Measurements from ENCODE around the gene PLCD4.
A peak's percentile ranks its signal among the peaks of the same experiment; 100 is the strongest.

PLCD4 gene

GRCh38 chr2:218626369-218626768 is 18.7 kb downstream of the PLCD4 start:
- DNase-seq (ENCODE audit: insufficient read length): no peak
- TF ChIP-seq POLR2A (IDR thresholded peaks at IDR 0.05; ENCODE audit: low read depth, low read length): no peak
- TF ChIP-seq POLR2AphosphoS5 (IDR thresholded peaks at IDR 0.05; ENCODE audit: low read depth, low read length): no peak
- TF ChIP-seq TAF1 (IDR thresholded peaks at IDR 0.05; ENCODE audit: borderline replicate concordance, low read depth, low read length): no peak
- no peak for FAIRE-seq

GRCh38 chr2:218627939-218628338 is 20.2 kb downstream of the PLCD4 start:
- DNase-seq (ENCODE audit: insufficient read length) (no peak), FAIRE-seq (no peak)
- no peak for TF ChIP-seq POLR2A (IDR thresholded peaks at IDR 0.05; ENCODE audit: low read depth, low read length)
- TF ChIP-seq POLR2AphosphoS5 (IDR thresholded peaks at IDR 0.05; ENCODE audit: low read depth, low read length): no peak
- TF ChIP-seq TAF1 (IDR thresholded peaks at IDR 0.05; ENCODE audit: borderline replicate concordance, low read depth, low read length): no peak

GRCh38 chr2:218631837-218632236 is 24.1 kb downstream of the PLCD4 start:
- TF ChIP-seq TAF1 (IDR thresholded peaks at IDR 0.05; ENCODE audit: borderline replicate concordance, low read depth, low read length) (no peak), POLR2A (IDR thresholded peaks at IDR 0.05; ENCODE audit: low read depth, low read length) (no peak), POLR2AphosphoS5 (IDR thresholded peaks at IDR 0.05; ENCODE audit: low read depth, low read length) (no peak)
- FAIRE-seq (no peak), DNase-seq (ENCODE audit: insufficient read length) (no peak)

GRCh38 chr2:218635719-218636118 is 28.0 kb downstream of the PLCD4 start:
- FAIRE-seq (no peak), DNase-seq (ENCODE audit: insufficient read length) (no peak)
- TF ChIP-seq POLR2A (IDR thresholded peaks at IDR 0.05; ENCODE audit: low read depth, low read length) (no peak), TAF1 (IDR thresholded peaks at IDR 0.05; ENCODE audit: borderline replicate concordance, low read depth, low read length) (no peak), POLR2AphosphoS5 (IDR thresholded peaks at IDR 0.05; ENCODE audit: low read depth, low read length) (no peak)

GRCh38 chr2:218638372-218638771 is 30.7 kb downstream of the PLCD4 start:
- no peak for DNase-seq (ENCODE audit: insufficient read length)
- TF ChIP-seq POLR2AphosphoS5 (IDR thresholded peaks at IDR 0.05; ENCODE audit: low read depth, low read length): no peak
- no peak for TF ChIP-seq TAF1 (IDR thresholded peaks at IDR 0.05; ENCODE audit: borderline replicate concordance, low read depth, low read length)
- TF ChIP-seq POLR2A (IDR thresholded peaks at IDR 0.05; ENCODE audit: low read depth, low read length): no peak
- FAIRE-seq: no peak

GRCh38 chr2:218642121-218642656 is 34.5 kb downstream of the PLCD4 start:
- no peak for DNase-seq (ENCODE audit: insufficient read length)
- no peak for FAIRE-seq
- TF ChIP-seq POLR2A (IDR thresholded peaks at IDR 0.05; ENCODE audit: low read depth, low read length): no peak
- no peak for TF ChIP-seq POLR2AphosphoS5 (IDR thresholded peaks at IDR 0.05; ENCODE audit: low read depth, low read length)
- no peak for TF ChIP-seq TAF1 (IDR thresholded peaks at IDR 0.05; ENCODE audit: borderline replicate concordance, low read depth, low read length)

GRCh38 chr2:218642786-218643185 is 35.1 kb downstream of the PLCD4 start:
- TF ChIP-seq POLR2A (IDR thresholded peaks at IDR 0.05; ENCODE audit: low read depth, low read length) (no peak), POLR2AphosphoS5 (IDR thresholded peaks at IDR 0.05; ENCODE audit: low read depth, low read length) (no peak), TAF1 (IDR thresholded peaks at IDR 0.05; ENCODE audit: borderline replicate concordance, low read depth, low read length) (no peak)
- FAIRE-seq: no peak
- no peak for DNase-seq (ENCODE audit: insufficient read length)

- TF ChIP-seq POLR2AphosphoS5 (IDR thresholded peaks at IDR 0.05; ENCODE audit: low read depth, low read length): no peak
- TF ChIP-seq TAF1 (IDR thresholded peaks at IDR 0.05; ENCODE audit: borderline replicate concordance, low read depth, low read length): no peak
- TF ChIP-seq POLR2A (IDR thresholded peaks at IDR 0.05; ENCODE audit: low read depth, low read length): no peak
- DNase-seq (ENCODE audit: insufficient read length) (no peak), FAIRE-seq (no peak)
Measured at GRCh38 chr2:218643751-218644310, 36.1 kb downstream of the PLCD4 start.

GRCh38 chr2:218644721-218645120 is 37.0 kb downstream of the PLCD4 start:
- FAIRE-seq (no peak), DNase-seq (ENCODE audit: insufficient read length) (no peak)
- TF ChIP-seq TAF1 (IDR thresholded peaks at IDR 0.05; ENCODE audit: borderline replicate concordance, low read depth, low read length): no peak

- FAIRE-seq (no peak), DNase-seq (ENCODE audit: insufficient read length) (no peak)
- TF ChIP-seq POLR2A (IDR thresholded peaks at IDR 0.05; ENCODE audit: low read depth, low read length) (no peak), TAF1 (IDR thresholded peaks at IDR 0.05; ENCODE audit: borderline replicate concordance, low read depth, low read length) (no peak), POLR2AphosphoS5 (IDR thresholded peaks at IDR 0.05; ENCODE audit: low read depth, low read length) (no peak)
Measured at GRCh38 chr2:218645126-218645525, 37.4 kb downstream of the PLCD4 start.

GRCh38 chr2:218648088-218648786 is 40.5 kb downstream of the PLCD4 start:
- peak; percentile 94 for FAIRE-seq
- peak; percentile 39 for DNase-seq (ENCODE audit: insufficient read length)
- TF ChIP-seq POLR2AphosphoS5 (IDR thresholded peaks at IDR 0.05; ENCODE audit: low read depth, low read length) (no peak), TAF1 (IDR thresholded peaks at IDR 0.05; ENCODE audit: borderline replicate concordance, low read depth, low read length) (no peak), POLR2A (IDR thresholded peaks at IDR 0.05; ENCODE audit: low read depth, low read length) (no peak)

GRCh38 chr2:218648787-218649100 is 41.0 kb downstream of the PLCD4 start:
- FAIRE-seq: no peak
- TF ChIP-seq POLR2A (IDR thresholded peaks at IDR 0.05; ENCODE audit: low read depth, low read length) (no peak), POLR2AphosphoS5 (IDR thresholded peaks at IDR 0.05; ENCODE audit: low read depth, low read length) (no peak), TAF1 (IDR thresholded peaks at IDR 0.05; ENCODE audit: borderline replicate concordance, low read depth, low read length) (no peak)

More at GRCh38 chr2:218648787-218649100, 41.0 kb downstream of the PLCD4 start:
- DNase-seq (ENCODE audit: insufficient read length): no peak

All from GM12892 (cell line).